ENCODE data around the gene TMEM170B. TPM values are rescaled to one million over a fixed set of nuclear protein-coding genes. Genes with fewer than 3 reads are reported as not detected.

The TMEM170B gene
- 2.4 and 3.2 TPM in 2 replicates for polyA plus RNA-seq (2011; rRNA removed)
- polyA plus RNA-seq (2012; cell fraction: cytosol; rRNA removed): 0.49 and 0.57 TPM in 2 replicates
- polyA plus RNA-seq (2012; cell fraction: nucleus; rRNA removed): 0.18 and 0.37 TPM in 2 replicates
- 2.0 to 2.5 TPM (median 2.0 TPM) in 3 replicates for polyA plus RNA-seq (2017; fragmentation: RNase III; extraction: RNeasy Plus Mini Kit Qiagen cat#74134 plus additional on column Dnase treatment)
- polyA minus RNA-seq (2011; rRNA and poly(A)+ RNA removed): 2.0 and 2.4 TPM in 2 replicates

GRCh38 chr6:11537229-11538051 lies at the start of gene TMEM170B:
Gene TMEM170B, plus strand, starts transcription at chr6:11537749. Its CDS starts 529 bp downstream, at chr6:11538278.
- H3K4me3 ChIP-seq: peak within 1 kb of the TSS; percentile 77
- peak within 1 kb of the TSS; percentile 69 to 88 for H3K27ac ChIP-seq
- POLR2A ChIA-PET: no interaction called here
- peaks cover 18% of the 10 kb centered on the region; the same call in 1 of the 3 replicates for H3K4me1 ChIP-seq
- no peak for FAIRE-seq
- peak; percentile 62 to 89 for DNase-seq (ENCODE audit: low read depth in 1 of 2, low spot score in 1 of 2)
- peak within 1 kb of the TSS; percentile 91 for H3K4me2 ChIP-seq
- CTCF ChIA-PET: interaction anchor here (1.8 kb wide), 1 partner anchor 38 kb away, joined by 3 read pairs; no protein-coding TSS in a partner anchor
- TF ChIP-seq MAFK (IDR thresholded peaks at IDR 0.05; ENCODE audit: partially characterized antibody) (no peak), CHD4 (IDR thresholded peaks at IDR 0.05; ENCODE audit: borderline replicate concordance) (no peak), FOSB (CRISPR knock-in tag; IDR thresholded peaks at IDR 0.05) (no peak), EHF (CRISPR knock-in tag; IDR thresholded peaks at IDR 0.05) (no peak), MAX (IDR thresholded peaks at IDR 0.05) (peak; percentile 76), CTCF (IDR thresholded peaks at IDR 0.05) (no peak), HES2 (IDR thresholded peaks at IDR 0.05) (no peak), FOXS1 (CRISPR knock-in tag; IDR thresholded peaks at IDR 0.05) (no peak), SMC3 (IDR thresholded peaks at IDR 0.05) (no peak), RFX5 (IDR thresholded peaks at IDR 0.05) (no peak), BHLHE40 (IDR thresholded peaks at IDR 0.05; ENCODE audit: low read depth, low read length) (no peak), E2F6 (IDR thresholded peaks at IDR 0.05; ENCODE audit: borderline replicate concordance, low read depth) (peak; percentile 65), NFE2L2 (conservative IDR thresholded peaks at IDR 0.05; ENCODE audit: low read length) (no peak), CBX2 (IDR thresholded peaks at IDR 0.05; ENCODE audit: borderline replicate concordance, low read depth) (no peak), REST (IDR thresholded peaks at IDR 0.05) (no peak), ZC3H11A (IDR thresholded peaks at IDR 0.05) (no peak), ZSCAN20 (CRISPR knock-in tag; IDR thresholded peaks at IDR 0.05) (no peak)
- ATAC-seq: peak; percentile 97 to 99
- 2% methylated on average over 10 of the region's 110 CpGs for WGBS (ENCODE audit: missing lambda C conversion rate)
- no peaks in the 10 kb centered on the region for H3K9me3 ChIP-seq

- WGBS (ENCODE audit: missing lambda C conversion rate): 67% methylated on average over 6 of the region's 6 CpGs
- no peaks in the 10 kb centered on the region for H3K9me3 ChIP-seq
- ChIA-PET CTCF (no interaction called here), POLR2A (no interaction called here)
- no peak overlapping the region for H3K4me3 ChIP-seq
- peak overlapping the region in 1 of 2 experiments; percentile 87; a peak in 1 of 6 replicates for H3K27ac ChIP-seq
- H3K4me1 ChIP-seq: peaks cover 15% of the 10 kb centered on the region
- FAIRE-seq (no peak), ATAC-seq (no peak), DNase-seq (ENCODE audit: low read depth in 1 of 2, low spot score in 1 of 2) (no peak)
- H3K4me2 ChIP-seq: no peak overlapping the region
- no peak for TF ChIP-seq SREBF2 (IDR thresholded peaks at IDR 0.05)
- TF ChIP-seq KDM1A (IDR thresholded peaks at IDR 0.05; ENCODE audit: low read depth): no peak
- TF ChIP-seq HMGXB4 (CRISPR knock-in tag; IDR thresholded peaks at IDR 0.05; ENCODE audit: borderline replicate concordance): no peak
- TF ChIP-seq EP300 (IDR thresholded peaks at IDR 0.05): no peak
- TF ChIP-seq PBX3 (IDR thresholded peaks at IDR 0.05): no peak
- TF ChIP-seq FOSL2 (IDR thresholded peaks at IDR 0.05): no peak
- no peak for TF ChIP-seq FOSL2 (CRISPR knock-in tag; IDR thresholded peaks at IDR 0.05)
- no peak for TF ChIP-seq CHD4 (IDR thresholded peaks at IDR 0.05; ENCODE audit: borderline replicate concordance)
- TF ChIP-seq SMC3 (IDR thresholded peaks at IDR 0.05): no peak
- TF ChIP-seq NPAS2 (CRISPR knock-in tag; IDR thresholded peaks at IDR 0.05; ENCODE audit: borderline replicate concordance): no peak
- TF ChIP-seq RCOR1 (IDR thresholded peaks at IDR 0.05; ENCODE audit: low read depth, low read length): no peak
- TF ChIP-seq ZNF302 (CRISPR knock-in tag; IDR thresholded peaks at IDR 0.05): no peak
- TF ChIP-seq HDAC2 (IDR thresholded peaks at IDR 0.05): no peak
Observed at GRCh38 chr6:11490996-11491395, 46.6 kb upstream of the TMEM170B start.

Data from A549 (cell line).